OCI-LY3 (cell line): ENCODE results near the gene AFAP1.

ENCODE experiments used
- H2AFZ ChIP-seq: fragments of 200-600, 300-600 bp; shearing (Covaris generic); 2 replicates; pipeline ENCODE4 v1.6.0; 2014; ENCODE audit warnings: antibody characterized with exemption, low read depth, low read length
- H3K27ac ChIP-seq: fragments of 200-600, 300-600 bp; sonication (generic); 2 replicates; pipeline ENCODE4 v1.5.1; 2014; ENCODE audit warnings: mild to moderate bottlenecking, low read length, moderate library complexity, mixed read lengths
- H3K27me3 ChIP-seq: fragments of 200-600, 300-600 bp; sonication (generic); 2 replicates; pipeline ENCODE4 v1.6.1; 2014; ENCODE audit warnings: low read depth, low read length, mixed read lengths
- H3K36me3 ChIP-seq: fragments of 200-600, 300-600 bp; sonication (generic); replicated peaks from 2 replicates; pipeline ENCODE3; 2014; ENCODE audit warnings: low read depth, low read length, mixed read lengths
- H3K4me1 ChIP-seq: fragments of 300-600, 200-600 bp; sonication (generic); 2 replicates; pipeline ENCODE4 v1.6.1; 2014; ENCODE audit warnings: low read length, mixed read lengths
- H3K4me2 ChIP-seq: fragments of 200-600, 300-600 bp; sonication (generic); 2 replicates; pipeline ENCODE4 v1.6.1; 2014; ENCODE audit warnings: low read length, mixed read lengths
- H3K4me3 ChIP-seq: fragments of 300-600, 200-600 bp; sonication (generic); 2 replicates; pipeline ENCODE4 v1.5.1; 2014; ENCODE audit warnings: antibody characterized with exemption, mild to moderate bottlenecking, low read length, moderate library complexity
- H3K79me2 ChIP-seq: fragments of 300-600, 200-600 bp; shearing (Covaris generic); 2 replicates; pipeline ENCODE4 v1.6.1; 2014; ENCODE audit warnings: mild to moderate bottlenecking, low read length, mixed read lengths
- H3K9ac ChIP-seq: fragments of 300-600, 200-600 bp; shearing (Covaris generic); 2 replicates; pipeline ENCODE4 v1.6.0; 2014; ENCODE audit warnings: mild to moderate bottlenecking, low read length, moderate library complexity
- H3K9me3 ChIP-seq: fragments of 200-600, 300-600 bp; shearing (Covaris generic); 2 replicates; pipeline ENCODE4 v1.6.1; 2014; ENCODE audit warnings: low read length, mixed read lengths; ENCODE audit not compliant: insufficient read depth
- H4K20me1 ChIP-seq: fragments of 200-600, 300-600 bp; sonication (generic); 2 replicates; pipeline ENCODE4 v1.6.1; 2016; ENCODE audit warnings: low read length, mixed read lengths; ENCODE audit not compliant: insufficient read depth
- CTCF ChIP-seq: fragments of 200-600, 300-600 bp; sonication (generic); IDR thresholded peaks from 2 replicates; pipeline ENCODE4 v1.5.1; 2014; ENCODE audit warnings: antibody characterized with exemption, low read length, low read depth
- EZH2phosphoT487 ChIP-seq: fragments of 200-600 bp; shearing (Covaris generic); IDR thresholded peaks from 2 replicates; pipeline ENCODE4 v1.6.1; 2018; ENCODE audit warnings: antibody characterized with exemption, mixed run types, low read depth

The AFAP1 gene

GRCh38 chr4:7857238-7857701 is 82.4 kb downstream of the AFAP1 start:
- H3K9ac ChIP-seq: no peak overlapping the region
- H3K4me2 ChIP-seq: no peak overlapping the region
- H3K79me2 ChIP-seq: no peaks in the 10 kb centered on the region
- H3K4me3 ChIP-seq: no peak overlapping the region
- H4K20me1 ChIP-seq: no peaks in the 10 kb centered on the region
- H3K4me1 ChIP-seq: no peaks in the 10 kb centered on the region
- TF ChIP-seq CTCF (no peak), EZH2phosphoT487 (no peak)
- H3K27ac ChIP-seq: no peak overlapping the region
- H3K9me3 ChIP-seq: no peaks in the 10 kb centered on the region
- no peaks in the 10 kb centered on the region for H3K27me3 ChIP-seq
- no peak overlapping the region for H2AFZ ChIP-seq
- H3K36me3 ChIP-seq: no peaks in the 10 kb centered on the region

DNA sequence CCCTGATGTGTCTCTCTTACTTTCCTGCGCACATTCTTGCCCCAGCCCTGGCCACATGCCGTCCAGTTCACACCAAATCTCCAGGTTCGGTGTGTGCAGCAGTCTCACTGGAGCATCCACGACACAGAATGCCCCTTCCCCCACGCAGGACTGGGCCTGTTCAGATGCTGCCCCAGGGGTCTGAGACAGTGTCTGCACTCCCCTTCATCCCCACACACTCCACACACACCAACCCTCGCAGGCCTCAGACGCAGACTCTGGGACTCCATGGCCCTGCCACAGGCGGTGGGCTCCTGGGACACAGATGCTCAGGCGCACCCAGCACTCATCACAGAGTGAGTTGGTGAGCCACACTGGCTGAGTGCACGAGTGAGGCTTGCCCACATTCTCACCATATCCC is 83.9 kb downstream of the AFAP1 start:
- no peaks in the 10 kb centered on the region for H3K9me3 ChIP-seq
- no peak for TF ChIP-seq CTCF
- TF ChIP-seq EZH2phosphoT487: no peak
- no peak overlapping the region for H3K4me2 ChIP-seq
- no peaks in the 10 kb centered on the region for H3K36me3 ChIP-seq
- no peak overlapping the region for H3K4me3 ChIP-seq
- H3K79me2 ChIP-seq: no peaks in the 10 kb centered on the region
- no peaks in the 10 kb centered on the region for H4K20me1 ChIP-seq
- no peaks in the 10 kb centered on the region for H3K27me3 ChIP-seq
- no peaks in the 10 kb centered on the region for H3K4me1 ChIP-seq
- no peak overlapping the region for H2AFZ ChIP-seq
- H3K27ac ChIP-seq: no peak overlapping the region
- no peak overlapping the region for H3K9ac ChIP-seq

GRCh38 chr4:7854697-7855370 is 84.8 kb downstream of the AFAP1 start:
- no peak overlapping the region for H3K4me3 ChIP-seq
- H3K27ac ChIP-seq: no peak overlapping the region
- H3K4me1 ChIP-seq: no peaks in the 10 kb centered on the region
- no peak for TF ChIP-seq EZH2phosphoT487
- no peak for TF ChIP-seq CTCF
- no peaks in the 10 kb centered on the region for H3K9me3 ChIP-seq
- no peaks in the 10 kb centered on the region for H3K27me3 ChIP-seq
- H3K36me3 ChIP-seq: no peaks in the 10 kb centered on the region
- H2AFZ ChIP-seq: no peak overlapping the region
- H3K79me2 ChIP-seq: no peaks in the 10 kb centered on the region
- H4K20me1 ChIP-seq: no peaks in the 10 kb centered on the region
- H3K9ac ChIP-seq: no peak overlapping the region
- no peak overlapping the region for H3K4me2 ChIP-seq

GRCh38 chr4:7854216-7854615 is 85.4 kb downstream of the AFAP1 start:
- peaks cover 6% of the 10 kb centered on the region for H3K27me3 ChIP-seq
- H3K4me2 ChIP-seq: no peak overlapping the region
- H3K4me1 ChIP-seq: no peaks in the 10 kb centered on the region
- no peak overlapping the region for H2AFZ ChIP-seq
- no peak overlapping the region for H3K9ac ChIP-seq
- no peaks in the 10 kb centered on the region for H3K36me3 ChIP-seq
- no peaks in the 10 kb centered on the region for H4K20me1 ChIP-seq
- no peak overlapping the region for H3K4me3 ChIP-seq
- no peak overlapping the region for H3K27ac ChIP-seq
- H3K9me3 ChIP-seq: no peaks in the 10 kb centered on the region
- no peak for TF ChIP-seq CTCF
- no peak for TF ChIP-seq EZH2phosphoT487
- no peaks in the 10 kb centered on the region for H3K79me2 ChIP-seq
